Testis (tissue), 5 donors: ENCODE results near the gene CPZ. TPM values are rescaled to one million over a fixed set of nuclear protein-coding genes. Genes with fewer than 3 reads are reported as not detected.

Experiments
- DNase-seq: peaks from one replicate; pipeline ENCODE4 v3.0.0-alpha.2; 2019
- H3K27ac ChIP-seq, 2 donors: fragments of 200-600 bp; sonication (generic); one replicate each; pipeline ENCODE4 v1.5.1; 2019
- H3K27me3 ChIP-seq: fragments of 200-600 bp; sonication (generic); one replicate; pipeline ENCODE4 v1.5.1; 2019
- H3K36me3 ChIP-seq: fragments of 200-600 bp; sonication (generic); one replicate; pipeline ENCODE4 v1.5.1; 2017; ENCODE audit warnings: low read depth; ENCODE audit errors: missing control alignments
- H3K4me1 ChIP-seq: fragments of 200-600 bp; sonication (generic); one replicate; pipeline ENCODE4 v1.5.1; 2019
- H3K4me3 ChIP-seq, 2 donors: fragments of 200-600 bp; sonication (generic); one replicate each; pipeline ENCODE4 v1.5.1; 2017 to 2019
- H3K9me3 ChIP-seq: fragments of 200-600 bp; sonication (generic); one replicate; pipeline ENCODE4 v1.5.1; 2017
- CTCF ChIP-seq, 3 experiments: fragments of 450-650 bp in 2 of 3; fragments of 200-600 bp in 1 of 3; sonication (generic) in 1 of 3; IDR thresholded peaks; one replicate each; pipeline ENCODE4 v1.5.1; 2016 to 2019; ENCODE audit warnings: antibody characterized with exemption in 3 of 3, mild to moderate bottlenecking in 2 of 3, moderate library complexity in 1 of 3
- POLR2A ChIP-seq: fragments of 450-650 bp; IDR thresholded peaks from one replicate; pipeline ENCODE4 v1.6.1; 2017; ENCODE audit warnings: antibody characterized with exemption, mild to moderate bottlenecking, moderate library complexity
- WGBS, 2 donors: methylation state at CpG; one replicate each; pipeline ENCODE4 v1.1.5; 2018; 5-methylcytosine and 5-hydroxymethylcytosine counted together
- intact Hi-C: fragments of 100-400 bp; cut with DNase I; formaldehyde crosslinking; loops from one replicate; pipeline ENCODE4 v1.15.1; 2023; ENCODE audit warnings: low total_unique reads
- long read RNA-seq, 2 donors: transcript quantifications; one replicate each; lab custom pipeline, GENCODE V29; 2026
- polyA plus RNA-seq: library from polyadenylated mRNA; stranded (reverse); fragments of 350-450 nt; fragmentation: Illumina TruSeq; extraction: RNeasy Lipid Tissue Mini Kit (QIAGEN cat#74804); gene quantifications from one replicate; pipeline ENCODE4 v1.2.3, GENCODE V29; 2014; ENCODE audit warnings: low read depth, low replicate concordance; ENCODE audit not compliant: insufficient read depth
- total RNA-seq, 2 donors: library from RNA; depleted of rRNA; stranded (reverse); fragments of >200 nt; gene quantifications; one replicate each; pipeline ENCODE4 v1.2.3, GENCODE V29; 2016

CPZ gene
- 10 to 100 TPM in 1 of 2 donors, 1 to 10 TPM in 1; 2.0 to 10.2 TPM for total RNA-seq
- 21.9 TPM for polyA plus RNA-seq
- long read RNA-seq, donor 1, partial matches to known transcripts, result 0 of 6 reads
- long read RNA-seq, donor 1, other reads (novel, unspliced or antisense), result 0 of 6 reads
- long read RNA-seq, donor 2, partial matches to known transcripts, result 0 of 2 reads
- long read RNA-seq, donor 2, other reads (novel, unspliced or antisense), result 0 of 2 reads

GRCh38 chr4:8592366-8593263 is at the start of gene CPZ:
Gene CPZ (plus strand): TSS chr4:8592765. CDS start chr4:8592834, 69 bp downstream.
- H3K36me3 ChIP-seq, result no peaks in the 10 kb centered on the region
- intact Hi-C loops, result no loop called here
- TF ChIP-seq CTCF (IDR thresholded peaks at IDR 0.05) (no peak), POLR2A (no peak)
- no peak within 1 kb of the TSS for H3K27ac ChIP-seq
- no peaks in the 10 kb centered on the region for H3K9me3 ChIP-seq
- 6 to 40% methylated on average over 3 to 58 of the region's 58 CpGs for WGBS, 2 donors
- H3K4me1 ChIP-seq, result peaks cover 2% of the 10 kb centered on the region
- DNase-seq, result peak; percentile 50
- no peaks in the 10 kb centered on the region for H3K27me3 ChIP-seq
- H3K4me3 ChIP-seq, result peak within 1 kb of the TSS; percentile 34 to 35

GRCh38 chr4:8542776-8543525 is 49.6 kb upstream of the CPZ start:
- no peak for TF ChIP-seq CTCF (IDR thresholded peaks at IDR 0.05)
- no peak for TF ChIP-seq POLR2A
- DNase-seq, result no peak
- intact Hi-C loops, result no loop called here
- no peak overlapping the region for H3K4me3 ChIP-seq
- WGBS, 2 donors, result 91 to 92% methylated on average over 13 to 16 of the region's 16 CpGs
- H3K27me3 ChIP-seq, result no peaks in the 10 kb centered on the region
- H3K27ac ChIP-seq, result no peak overlapping the region
- H3K9me3 ChIP-seq, result no peaks in the 10 kb centered on the region
- H3K36me3 ChIP-seq, result no peaks in the 10 kb centered on the region
- no peaks in the 10 kb centered on the region for H3K4me1 ChIP-seq

DNA sequence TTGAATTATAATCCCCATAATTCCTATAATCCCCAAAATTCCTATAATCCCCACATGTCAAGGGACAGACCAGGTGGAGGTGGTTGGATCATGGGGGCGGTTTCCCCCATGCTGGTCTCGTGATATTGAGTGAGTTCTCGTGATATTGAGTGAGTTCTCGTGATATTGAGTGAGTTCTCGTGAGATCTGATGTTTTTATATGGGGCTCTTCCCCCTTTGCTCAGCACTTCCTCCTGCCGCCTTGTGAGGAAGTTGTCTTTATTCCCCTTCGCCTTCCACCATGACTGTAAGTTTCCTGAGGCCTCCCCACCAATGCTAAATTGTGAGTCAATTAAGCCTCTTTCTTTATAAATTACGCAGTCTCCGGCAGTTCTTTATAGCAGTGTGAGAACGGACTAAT is 48.9 kb upstream of the CPZ start:
- no peak overlapping the region for H3K27ac ChIP-seq
- H3K4me3 ChIP-seq, result no peak overlapping the region
- no peaks in the 10 kb centered on the region for H3K9me3 ChIP-seq
- H3K4me1 ChIP-seq, result no peaks in the 10 kb centered on the region
- no peaks in the 10 kb centered on the region for H3K27me3 ChIP-seq
- H3K36me3 ChIP-seq, result no peaks in the 10 kb centered on the region
- 94 to 97% methylated on average over 10 of the region's 10 CpGs for WGBS, 2 donors
- no peak for TF ChIP-seq CTCF (IDR thresholded peaks at IDR 0.05)
- intact Hi-C loops, result no loop called here
- DNase-seq, result no peak

DNA sequence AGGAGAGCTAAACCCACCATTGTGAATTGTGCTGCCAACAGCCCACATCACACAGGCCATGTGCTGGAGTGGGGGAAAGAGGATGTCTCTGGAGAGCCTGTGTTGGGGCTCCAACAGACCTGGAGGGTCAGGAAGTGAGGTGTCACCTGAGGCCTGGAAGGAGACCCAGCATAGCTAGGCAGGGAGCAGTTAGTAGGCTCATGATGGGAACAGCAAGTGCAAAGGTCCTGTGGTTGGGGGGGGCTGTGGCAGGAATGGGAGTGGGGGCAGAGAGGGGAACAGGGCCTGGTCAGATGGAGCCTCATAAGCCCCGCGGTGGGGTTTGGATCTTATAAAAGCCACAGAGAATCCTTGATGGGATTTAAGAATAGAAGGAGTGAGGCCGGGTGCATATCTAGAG is 48.3 kb upstream of the CPZ start:
- Histone ChIP-seq H3K27me3 (no peaks in the 10 kb centered on the region), H3K9me3 (no peaks in the 10 kb centered on the region), H3K36me3 (no peaks in the 10 kb centered on the region), H3K27ac (no peak overlapping the region), H3K4me1 (no peaks in the 10 kb centered on the region), H3K4me3 (no peak overlapping the region)
- no peak for DNase-seq
- intact Hi-C loops, result no loop called here
- TF ChIP-seq CTCF (IDR thresholded peaks at IDR 0.05), result no peak
- no peak for TF ChIP-seq POLR2A
- 51 to 64% methylated on average over 3 of the region's 3 CpGs for WGBS, 2 donors
